Ovary (tissue), 9 donors: Measurements from ENCODE around the gene CACNA1S. TPM values are rescaled to one million over a fixed set of nuclear protein-coding genes. Genes with fewer than 3 reads are reported as not detected.

Source experiments
- DNase-seq, 5 donors: peaks; one replicate each; pipeline ENCODE4 v3.0.0-alpha.2; 2019 to 2020
- H3K27ac ChIP-seq, 2 donors: fragments of 200-600 bp; one replicate each; pipeline versions ENCODE4 v1.5.1 to v1.8.0; 2019 to 2022
- H3K27me3 ChIP-seq: fragments of 200-600 bp; one replicate; pipeline ENCODE4 v1.8.0; 2022
- H3K36me3 ChIP-seq: fragments of 200-600 bp; sonication (generic); one replicate; pipeline ENCODE4 v1.5.1; 2019
- H3K4me1 ChIP-seq: one replicate; pipeline ENCODE4 v1.8.1; 2013; ENCODE audit warnings: mild to moderate bottlenecking, moderate library complexity; ENCODE audit not compliant: insufficient read depth
- H3K4me3 ChIP-seq: fragments of 200-600 bp; sonication (generic); one replicate; pipeline ENCODE4 v1.5.1; 2017
- H3K9me3 ChIP-seq, 2 donors: fragments of 200-600 bp in 1 of 2; sonication (generic) in 1 of 2; one replicate each; pipeline versions ENCODE4 v1.5.1 to v1.8.1; 2013 to 2019; ENCODE audit warnings: mild to moderate bottlenecking in 1 of 2, moderate library complexity in 1 of 2
- CTCF ChIP-seq, 3 donors: fragments of 450-650 bp in 2 of 3; fragments of 200-600 bp in 1 of 3; IDR thresholded peaks; one replicate each; pipeline versions ENCODE4 v1.5.1 to v1.8.0; 2016 to 2022; ENCODE audit warnings: antibody characterized with exemption in 3 of 3, mild to moderate bottlenecking in 1 of 3
- EP300 ChIP-seq: sonication (generic); formaldehyde crosslinking; IDR thresholded peaks from one replicate; pipeline ENCODE4 v1.6.1; 2017; ENCODE audit warnings: antibody characterized with exemption
- POLR2A ChIP-seq: fragments of 450-650 bp; IDR thresholded peaks from one replicate; pipeline ENCODE4 v1.6.1; 2017; ENCODE audit warnings: antibody characterized with exemption, mild to moderate bottlenecking, moderate library complexity
- WGBS, 3 donors: extraction: QIAGEN DNeasy Blood & Tissue Kit in 1 of 3; methylation state at CpG; one replicate each; pipeline versions ENCODE4 v1.1.5 to v1.1.7; 2013 to 2017; 5-methylcytosine and 5-hydroxymethylcytosine counted together
- intact Hi-C, 4 donors: fragments of 100-400 bp; cut with DNase I; formaldehyde crosslinking; loops; one replicate each; pipeline versions ENCODE4 v1.11.0 to v1.15.1; 2022 to 2023
- polyA plus RNA-seq, 2 donors: library from polyadenylated mRNA; stranded (reverse); fragments of 200-250 nt in 1 of 2; fragments of 350-450 nt in 1 of 2; fragmentation: Illumina TruSeq in 1 of 2; extraction: RNeasy Lipid Tissue Mini Kit (QIAGEN cat#74804) in 1 of 2; gene quantifications; one replicate each; pipeline ENCODE4 v1.2.3, GENCODE V29; 2013 to 2014
- total RNA-seq, 7 donors: library from RNA; depleted of rRNA in 2 of 7; stranded (reverse); fragments of >200 nt in 2 of 7; fragmentation: NEBNext Ultra II Directional in 3 of 7; extraction: Animal tissue kit (Norgen Biotek cat#: 25700) in 3 of 7; gene quantifications; one replicate each; pipeline versions ENCODE4 v1.1.0 to v1.2.4, GENCODE V29; 2016 to 2023
- donor health status: DM: no; HTN: no; CAD: no; lungs with moderate emphysema.
- donor health status: DM: no; HTN: no; CAD: no.
- donor health status: Bipolar disorder and iron deficiency.
- donor health status: DM: yes; HTN: yes; CAD: no.
- donor health status: DM: no; HTN: no; CAD: no.
- donor health status: DM: yes; HTN: yes; CAD: no.

CACNA1S gene
- total and polyA plus RNA-seq, 9 donors = 0.01 to 0.05 (median 0.05) TPM; not detected in 6

GRCh38 chr1:201088901-201089525 is 23.2 kb downstream of the CACNA1S start:
- intact Hi-C loops = no loop called here
- WGBS, 3 donors = 93 to 95% (median 94%) methylated on average over 19 of the region's 19 CpGs
- TF ChIP-seq POLR2A = no peak
- TF ChIP-seq CTCF (IDR thresholded peaks at IDR 0.05) = no peak
- no peak for TF ChIP-seq EP300
- H3K27me3 ChIP-seq = no peaks in the 10 kb centered on the region
- no peak for DNase-seq
- H3K36me3 ChIP-seq = no peaks in the 10 kb centered on the region
- no peak overlapping the region for H3K27ac ChIP-seq
- H3K4me1 ChIP-seq = no peaks in the 10 kb centered on the region
- no peaks in the 10 kb centered on the region for H3K9me3 ChIP-seq
- H3K4me3 ChIP-seq = no peak overlapping the region

GRCh38 chr1:201088395-201088794 is 23.8 kb downstream of the CACNA1S start:
- H3K4me3 ChIP-seq = no peak overlapping the region
- WGBS, 3 donors = 67 to 81% (median 73%) methylated on average over 4 of the region's 4 CpGs
- no peak for DNase-seq

GRCh38 chr1:201085902-201086735 is 26.1 kb downstream of the CACNA1S start:
- Histone ChIP-seq H3K27me3 (no peaks in the 10 kb centered on the region), H3K27ac (no peak overlapping the region), H3K36me3 (no peaks in the 10 kb centered on the region), H3K4me3 (no peak overlapping the region), H3K9me3 (no peaks in the 10 kb centered on the region), H3K4me1 (no peaks in the 10 kb centered on the region)
- WGBS, 3 donors = 82 to 84% (median 82%) methylated on average over 12 of the region's 12 CpGs
- DNase-seq = peak in 3 of 5 donors; percentile 16 to 54 (median 27)
- intact Hi-C loops = no loop called here
- TF ChIP-seq CTCF (IDR thresholded peaks at IDR 0.05) (no peak), EP300 (no peak), POLR2A (no peak)

More at GRCh38 chr1:201088395-201088794, 23.8 kb downstream of the CACNA1S start:
- no peaks in the 10 kb centered on the region for H3K9me3 ChIP-seq
- no peak overlapping the region for H3K27ac ChIP-seq
- TF ChIP-seq POLR2A = no peak
- TF ChIP-seq CTCF (IDR thresholded peaks at IDR 0.05) = no peak
- no peak for TF ChIP-seq EP300
- intact Hi-C loops = no loop called here
- H3K36me3 ChIP-seq = no peaks in the 10 kb centered on the region
- no peaks in the 10 kb centered on the region for H3K4me1 ChIP-seq
- no peaks in the 10 kb centered on the region for H3K27me3 ChIP-seq

GRCh38 chr1:201084295-201084694 is 27.9 kb downstream of the CACNA1S start:
- intact Hi-C loops = no loop called here
- H3K27me3 ChIP-seq = no peaks in the 10 kb centered on the region
- no peak for DNase-seq
- H3K27ac ChIP-seq = no peak overlapping the region
- H3K4me3 ChIP-seq = no peak overlapping the region
- TF ChIP-seq EP300 = no peak
- no peak for TF ChIP-seq CTCF (IDR thresholded peaks at IDR 0.05)
- TF ChIP-seq POLR2A = no peak
- no peaks in the 10 kb centered on the region for H3K9me3 ChIP-seq
- WGBS, 3 donors = 31 to 41% (median 34%) methylated on average over 6 of the region's 6 CpGs
- no peaks in the 10 kb centered on the region for H3K36me3 ChIP-seq
- no peaks in the 10 kb centered on the region for H3K4me1 ChIP-seq
